ENCODE data around the gene TAF1C. TPM values are rescaled to one million over a fixed set of nuclear protein-coding genes. Genes with fewer than 3 reads are reported as not detected.

Gene TAF1C
- total RNA-seq, 4 donors from 2014 or later, result 23.9 to 43.7 (median 32.1) TPM

- 60 to 66% methylated on average over 2 to 4 of the region's 4 CpGs for WGBS, 2 donors
- DNase-seq, result no peak
Measured at GRCh38 chr16:84212631-84213030, 25.8 kb upstream of the TAF1C start.

GRCh38 chr16:84212154-84212553 lies 25.3 kb upstream of the TAF1C start:
- H3K4me3 ChIP-seq, result no peak overlapping the region
- no peaks in the 10 kb centered on the region for H3K36me3 ChIP-seq
- TF ChIP-seq POLR2A (IDR thresholded peaks at IDR 0.05) (no peak), CTCF (IDR thresholded peaks at IDR 0.05) (no peak)
- intact Hi-C loops (cut with DNase I), result no loop called here
- H3K9me3 ChIP-seq, result no peaks in the 10 kb centered on the region
- 48 to 76% methylated on average over 3 to 4 of the region's 4 CpGs for WGBS, 2 donors
- no peak overlapping the region for H3K27ac ChIP-seq
- no peaks in the 10 kb centered on the region for H3K27me3 ChIP-seq
- no peaks in the 10 kb centered on the region for H3K4me1 ChIP-seq
- no peak for DNase-seq

More at GRCh38 chr16:84212631-84213030, 25.8 kb upstream of the TAF1C start:
- H3K9me3 ChIP-seq, result no peaks in the 10 kb centered on the region
- no peaks in the 10 kb centered on the region for H3K36me3 ChIP-seq
- no peak overlapping the region for H3K4me3 ChIP-seq
- H3K27me3 ChIP-seq, result no peaks in the 10 kb centered on the region
- TF ChIP-seq POLR2A (IDR thresholded peaks at IDR 0.05) (no peak), CTCF (IDR thresholded peaks at IDR 0.05) (no peak)
- no peak overlapping the region for H3K27ac ChIP-seq
- no peaks in the 10 kb centered on the region for H3K4me1 ChIP-seq
- intact Hi-C loops (cut with DNase I), result no loop called here

- intact Hi-C loops (cut with DNase I), result no loop called here
- Histone ChIP-seq H3K4me3 (no peak overlapping the region), H3K36me3 (no peaks in the 10 kb centered on the region), H3K27ac (no peak overlapping the region), H3K9me3 (no peaks in the 10 kb centered on the region), H3K27me3 (no peaks in the 10 kb centered on the region), H3K4me1 (no peaks in the 10 kb centered on the region)
- TF ChIP-seq POLR2A (IDR thresholded peaks at IDR 0.05) (no peak), CTCF (IDR thresholded peaks at IDR 0.05) (no peak)
- 71 to 73% methylated on average over 2 of the region's 2 CpGs for WGBS, 2 donors
- no peak for DNase-seq
Measured at GRCh38 chr16:84209989-84210388, 23.1 kb upstream of the TAF1C start.

GRCh38 chr16:84207879-84208278 lies 21.0 kb upstream of the TAF1C start:
- DNase-seq, result no peak
- Histone ChIP-seq H3K27me3 (no peaks in the 10 kb centered on the region), H3K36me3 (no peaks in the 10 kb centered on the region), H3K27ac (no peak overlapping the region), H3K9me3 (no peaks in the 10 kb centered on the region), H3K4me3 (no peak overlapping the region), H3K4me1 (no peaks in the 10 kb centered on the region)
- intact Hi-C loops (cut with DNase I), result no loop called here
- 58 to 82% methylated on average over 4 to 5 of the region's 8 CpGs for WGBS, 2 donors
- TF ChIP-seq CTCF (IDR thresholded peaks at IDR 0.05) (no peak), POLR2A (IDR thresholded peaks at IDR 0.05) (no peak)

- WGBS, 2 donors, result 71 to 75% methylated on average over 4 of the region's 6 CpGs
- Histone ChIP-seq H3K36me3 (no peaks in the 10 kb centered on the region), H3K9me3 (no peaks in the 10 kb centered on the region), H3K4me1 (no peaks in the 10 kb centered on the region), H3K4me3 (no peak overlapping the region), H3K27me3 (no peaks in the 10 kb centered on the region), H3K27ac (no peak overlapping the region)
- TF ChIP-seq POLR2A (IDR thresholded peaks at IDR 0.05), result no peak
- TF ChIP-seq CTCF (IDR thresholded peaks at IDR 0.05), result no peak
- no peak for DNase-seq
- intact Hi-C loops (cut with DNase I), result no loop called here
Measured at GRCh38 chr16:84207251-84207650, 20.4 kb upstream of the TAF1C start.

All from esophagus squamous epithelium (tissue), 5 donors.